HCT116 (cell line): ENCODE results near the gene ANGEL1. TPM values are rescaled to one million over a fixed set of nuclear protein-coding genes. Genes with fewer than 3 reads are reported as not detected.

ENCODE experiments used
- ATAC-seq: fragments of 200-7000 bp; cut with Tn5 transposase; 2 replicates; pipeline ENCODE4 v1.9.1; 2020; ENCODE audit warnings: mild to moderate bottlenecking, moderate library complexity
- BruUV-seq: library from RNA; stranded (reverse); fragments of 400-500 nt; replicated peaks from 2 replicates; lab custom pipeline; 2021; lab: Mats Ljungman, UMichigan
- CTCF ChIA-PET: fragments of 300-600 bp; sonication (Branson Sonifier 250); formaldehyde crosslinking; loops from one replicate; lab custom pipeline; 2021; ENCODE audit warnings: antibody characterized with exemption; lab: Charles Lee
- POLR2A ChIA-PET: fragments of 300-600, 350-600 bp; sonication (Branson Sonifier 250); formaldehyde crosslinking; loops from one replicate; lab custom pipeline; 2021; ENCODE audit warnings: antibody characterized with exemption; lab: Charles Lee
- RAD21 ChIA-PET, 2 experiments: fragments of 300-600 bp; sonication (Branson Sonifier 250); formaldehyde crosslinking; loops; one replicate each; lab custom pipeline; 2023; ENCODE audit warnings: low total read pairs in 2 of 2; ENCODE audit not compliant: uncharacterized antibody in 2 of 2, unreplicated experiment in 2 of 2, low non-redundant PET in 1 of 2; lab: Charles Lee
- DNase-seq: peaks from one replicate; pipeline ENCODE4 v3.0.0-alpha.2; 2010; ENCODE audit warnings: low read depth, low spot score
- H2AFZ ChIP-seq: fragments of 200-600 bp; shearing (Covaris generic), sonication (generic); 2 replicates; pipeline ENCODE4 v1.6.1; 2017; ENCODE audit warnings: low read depth, mixed run types, mixed read lengths, antibody characterized with exemption, low read length; ENCODE audit not compliant: poor library complexity, severe bottlenecking
- H3K27ac ChIP-seq: 2 replicates; pipeline ENCODE4 v1.5.1; 2012; ENCODE audit warnings: low read depth, low read length
- H3K27me3 ChIP-seq: fragments of 200-600 bp; sonication (generic); 2 replicates; pipeline ENCODE4 v1.6.1; 2016; ENCODE audit warnings: mixed run types, low read length, mixed read lengths; ENCODE audit not compliant: insufficient read depth
- H3K36me3 ChIP-seq, 2 experiments: fragments of 200-500 bp in 1 of 2; fragments of 200-600 bp in 1 of 2; sonication (Bioruptor generic) in 1 of 2; sonication (generic) in 1 of 2; 2 replicates each; pipeline versions ENCODE4 v1.5.1 to v1.6.1; 2014 to 2016; ENCODE audit warnings: low read length in 2 of 2, inconsistent platforms in 1 of 2, mixed read lengths in 1 of 2, mixed run types in 1 of 2; ENCODE audit not compliant: insufficient read depth in 2 of 2, control insufficient read depth in 1 of 2
- H3K4me1 ChIP-seq, 2 experiments: fragments of 200-600 bp in 1 of 2; sonication (generic) in 1 of 2; 2 replicates each; pipeline versions ENCODE4 v1.5.1 to v1.6.1; 2012 to 2017; ENCODE audit warnings: low read length in 2 of 2, inconsistent platforms in 1 of 2, mild to moderate bottlenecking in 1 of 2, mixed read lengths in 1 of 2, mixed run types in 1 of 2, moderate library complexity in 1 of 2; ENCODE audit not compliant: insufficient read depth in 2 of 2, control insufficient read depth in 1 of 2
- H3K4me2 ChIP-seq: fragments of 200-600 bp; sonication (generic); 2 replicates; pipeline ENCODE4 v1.6.1; 2017; ENCODE audit warnings: mixed run types, low read length, mixed read lengths
- H3K4me3 ChIP-seq, 2 experiments: fragments of 200-600 bp in 1 of 2; sonication (generic) in 1 of 2; replicated peaks in 1 of 2; 2 replicates each; pipeline ENCODE4 v1.5.1; 2011 to 2016; ENCODE audit warnings: low read length in 2 of 2, control low read depth in 1 of 2, low read depth in 1 of 2, mild to moderate bottlenecking in 1 of 2, mixed read lengths in 1 of 2, mixed run types in 1 of 2
- H3K79me2 ChIP-seq: fragments of 200-600 bp; sonication (generic); 2 replicates; pipeline ENCODE4 v1.6.1; 2017; ENCODE audit warnings: mild to moderate bottlenecking, mixed run types, low read length, moderate library complexity, mixed read lengths; ENCODE audit not compliant: insufficient read depth
- H3K9ac ChIP-seq: fragments of 200-600 bp; sonication (generic); 2 replicates; pipeline ENCODE4 v1.6.1; 2016; ENCODE audit warnings: low read length, mixed read lengths
- H3K9me2 ChIP-seq: fragments of 200-600 bp; sonication (generic), shearing (Covaris generic); 2 replicates; pipeline ENCODE4 v1.6.1; 2017; ENCODE audit warnings: mixed run types, mild to moderate bottlenecking, moderate library complexity; ENCODE audit not compliant: insufficient read depth
- H3K9me3 ChIP-seq, 2 experiments: fragments of 200-500 bp in 1 of 2; fragments of 200-600 bp in 1 of 2; sonication (Bioruptor generic) in 1 of 2; sonication (generic) in 1 of 2; 2 replicates each; pipeline ENCODE4 v1.6.1; 2014 to 2017; ENCODE audit warnings: low read length in 2 of 2, mixed read lengths in 2 of 2, inconsistent platforms in 1 of 2, low read depth in 1 of 2, mild to moderate bottlenecking in 1 of 2, mixed run types in 1 of 2, moderate library complexity in 1 of 2; ENCODE audit not compliant: control insufficient read depth in 1 of 2, insufficient read depth in 1 of 2
- H4K20me1 ChIP-seq: fragments of 200-600 bp; sonication (generic), shearing (Covaris generic); 2 replicates; pipeline ENCODE4 v1.6.1; 2017; ENCODE audit warnings: mixed run types, mild to moderate bottlenecking, moderate library complexity; ENCODE audit not compliant: insufficient read depth
- ATF3 ChIP-seq: IDR thresholded peaks from 2 replicates; pipeline ENCODE4 v1.6.1; 2012
- CBX3 ChIP-seq: IDR thresholded peaks from 2 replicates; pipeline ENCODE4 v1.6.1; 2012; ENCODE audit warnings: low read depth
- CEBPB ChIP-seq: IDR thresholded peaks from 2 replicates; pipeline ENCODE4 v1.6.1; 2012; ENCODE audit warnings: low read depth
- CTCF ChIP-seq, 3 experiments: fragments of 200-600 bp in 1 of 3; sonication (generic) in 1 of 3; IDR thresholded peaks in 2 of 3; conservative IDR thresholded peaks in 1 of 3; 2 replicates each; pipeline ENCODE4 v1.5.1; 2012 to 2017; ENCODE audit warnings: low read depth in 2 of 3, low read length in 2 of 3, antibody characterized with exemption in 1 of 3, borderline replicate concordance in 1 of 3, control low read depth in 1 of 3, mild to moderate bottlenecking in 1 of 3, mixed read lengths in 1 of 3, mixed run types in 1 of 3, moderate library complexity in 1 of 3; ENCODE audit not compliant: insufficient read depth in 1 of 3
- EGR1 ChIP-seq: IDR thresholded peaks from 2 replicates; pipeline ENCODE4 v1.6.1; 2012; ENCODE audit warnings: low read depth
- EZH2 ChIP-seq: fragments of 200-600 bp; sonication (generic); IDR thresholded peaks from 2 replicates; pipeline ENCODE4 v1.6.1; 2017; ENCODE audit warnings: antibody characterized with exemption, mixed run types
- EZH2phosphoT487 ChIP-seq: fragments of 200-600 bp; IDR thresholded peaks from 2 replicates; pipeline ENCODE4 v1.6.1; 2018; ENCODE audit warnings: antibody characterized with exemption, borderline replicate concordance
- MAX ChIP-seq: IDR thresholded peaks from 2 replicates; pipeline ENCODE4 v1.6.1; 2012
- POLR2AphosphoS5 ChIP-seq: IDR thresholded peaks from 2 replicates; pipeline ENCODE4 v1.6.1; 2011; ENCODE audit warnings: mild to moderate bottlenecking, low read depth, low read length, moderate library complexity
- RAD21 ChIP-seq: IDR thresholded peaks from 2 replicates; pipeline ENCODE4 v1.6.1; 2012; ENCODE audit warnings: low read depth, mild to moderate bottlenecking
- SIN3A ChIP-seq: IDR thresholded peaks from 2 replicates; pipeline ENCODE4 v1.6.1; 2012; ENCODE audit warnings: low read depth
- SP1 ChIP-seq: IDR thresholded peaks from 2 replicates; pipeline ENCODE4 v1.6.1; 2012; ENCODE audit warnings: low read depth
- SRF ChIP-seq: IDR thresholded peaks from 2 replicates; pipeline ENCODE4 v1.6.1; 2012; ENCODE audit warnings: low read depth
- YY1 ChIP-seq: IDR thresholded peaks from 2 replicates; pipeline ENCODE4 v1.6.1; 2011; ENCODE audit warnings: low read length, low read depth, moderate library complexity, mild to moderate bottlenecking; ENCODE audit not compliant: insufficient replicate concordance; ENCODE audit errors: extremely low read depth
- ZFX ChIP-seq: fragments of 450-650 bp; IDR thresholded peaks from 2 replicates; pipeline ENCODE4 v1.6.1; 2017
- ZNF274 ChIP-seq: fragments of 200-500 bp; sonication (Bioruptor generic); IDR thresholded peaks from 2 replicates; pipeline ENCODE4 v1.6.1; 2014; ENCODE audit warnings: mild to moderate bottlenecking, low read depth, low read length, inconsistent platforms
- intact Hi-C: fragments of 100-400 bp; cut with micrococcal nuclease; formaldehyde crosslinking; loops from 2 replicates; pipeline ENCODE4 v1.10.0; 2022
- total RNA-seq: library from RNA; stranded (reverse); gene quantifications from one replicate; pipeline ENCODE4 v1.2.1, GENCODE V29; 2021; ENCODE audit not compliant: unreplicated experiment
- TF ChIP-seq, protein P1 (sequence below): IDR thresholded peaks from 2 replicates; pipeline ENCODE4 v1.6.1; 2011; ENCODE audit warnings: mild to moderate bottlenecking, low read length, moderate library complexity; ENCODE audit not compliant: insufficient replicate concordance; ENCODE audit errors: extremely low read depth

ANGEL1 gene
- total RNA-seq, 1 experiment from 2014 or later = 20.6 TPM

DNA sequence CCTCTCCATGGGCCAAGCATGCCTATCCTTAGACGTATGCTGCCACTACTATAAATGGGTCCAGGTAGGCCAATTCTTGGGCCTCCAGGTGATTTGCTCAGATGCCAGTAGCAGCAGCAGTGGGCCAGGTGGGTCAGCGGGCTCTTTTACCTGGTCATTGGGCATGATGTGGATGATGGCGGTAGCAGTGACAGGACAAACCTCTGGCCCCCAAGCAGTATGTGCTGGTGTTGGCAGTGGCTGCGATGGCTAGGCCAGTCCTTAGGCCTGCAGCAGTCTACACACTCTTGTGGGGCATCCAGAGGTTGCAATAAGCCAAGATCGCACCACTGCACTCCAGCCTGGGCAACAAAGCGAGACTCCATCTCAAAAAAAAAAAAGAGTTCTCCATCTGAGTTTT is 70.5 kb downstream of the ANGEL1 start (continued):
- TF ChIP-seq EZH2phosphoT487 = no peak
- TF ChIP-seq ZNF274 = no peak
- TF ChIP-seq SP1 = no peak

DNA sequence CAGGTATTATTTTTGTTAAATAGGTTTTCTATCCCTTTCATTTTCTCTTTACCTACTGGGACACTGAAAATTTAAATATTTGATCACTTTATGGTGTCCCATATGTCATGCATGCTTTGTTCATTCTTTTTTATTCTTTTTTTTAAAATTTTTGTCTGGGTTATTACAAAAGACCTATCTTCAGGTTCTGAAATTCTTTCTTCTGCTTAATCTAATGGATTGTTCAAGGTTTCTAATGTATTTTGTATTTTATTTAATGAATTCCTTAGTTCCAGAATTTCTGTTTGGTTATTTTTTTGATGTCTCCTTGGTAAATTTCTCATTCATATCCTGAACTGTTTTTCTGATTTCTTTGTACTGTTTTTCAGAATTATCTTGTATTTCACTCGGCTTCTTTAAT is 71.6 kb downstream of the ANGEL1 start:
- DNase-seq = no peak
- intact Hi-C loops = no loop called here
- H2AFZ ChIP-seq = no peak overlapping the region

More for the DNA sequence above, 71.6 kb downstream of the ANGEL1 start:
- ChIA-PET RAD21 (no interaction called here), POLR2A (no interaction called here), CTCF (no interaction called here)
- Histone ChIP-seq H3K4me2 (no peak overlapping the region), H3K9ac (no peak overlapping the region), H4K20me1 (no peaks in the 10 kb centered on the region), H3K79me2 (no peaks in the 10 kb centered on the region), H3K36me3 (no peaks in the 10 kb centered on the region), H3K9me2 (no peaks in the 10 kb centered on the region), H3K4me3 (no peak overlapping the region), H3K27ac (no peak overlapping the region), H3K9me3 (0 out of 4 replicates have a peak, but pooled peaks cover 0 to 4% of the 10 kb centered on the region in 2 experiments), H3K4me1 (no peaks in the 10 kb centered on the region), H3K27me3 (no peaks in the 10 kb centered on the region)
- no TSS peak for BruUV-seq
- TF ChIP-seq ZFX = no peak
- no peak for TF ChIP-seq EZH2
- no peak for TF ChIP-seq SIN3A
- TF ChIP-seq RAD21 = no peak
- TF ChIP-seq CBX3 = no peak
- TF ChIP-seq, protein P1, sequence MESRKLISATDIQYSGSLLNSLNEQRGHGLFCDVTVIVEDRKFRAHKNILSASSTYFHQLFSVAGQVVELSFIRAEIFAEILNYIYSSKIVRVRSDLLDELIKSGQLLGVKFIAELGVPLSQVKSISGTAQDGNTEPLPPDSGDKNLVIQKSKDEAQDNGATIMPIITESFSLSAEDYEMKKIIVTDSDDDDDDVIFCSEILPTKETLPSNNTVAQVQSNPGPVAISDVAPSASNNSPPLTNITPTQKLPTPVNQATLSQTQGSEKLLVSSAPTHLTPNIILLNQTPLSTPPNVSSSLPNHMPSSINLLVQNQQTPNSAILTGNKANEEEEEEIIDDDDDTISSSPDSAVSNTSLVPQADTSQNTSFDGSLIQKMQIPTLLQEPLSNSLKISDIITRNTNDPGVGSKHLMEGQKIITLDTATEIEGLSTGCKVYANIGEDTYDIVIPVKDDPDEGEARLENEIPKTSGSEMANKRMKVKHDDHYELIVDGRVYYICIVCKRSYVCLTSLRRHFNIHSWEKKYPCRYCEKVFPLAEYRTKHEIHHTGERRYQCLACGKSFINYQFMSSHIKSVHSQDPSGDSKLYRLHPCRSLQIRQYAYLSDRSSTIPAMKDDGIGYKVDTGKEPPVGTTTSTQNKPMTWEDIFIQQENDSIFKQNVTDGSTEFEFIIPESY = no peak
- no peak for TF ChIP-seq MAX
- TF ChIP-seq CEBPB = no peak
- no peak for TF ChIP-seq CTCF (IDR thresholded peaks at IDR 0.05 in 2 of 3, conservative IDR thresholded peaks at IDR 0.05 in 1 of 3; ENCODE audit: borderline replicate concordance in 1 of 3, insufficient read depth in 1 of 3, low read depth in 2 of 3, low read length in 2 of 3)
- no peak for TF ChIP-seq SRF
- no peak for TF ChIP-seq SP1
- TF ChIP-seq ZNF274 = no peak
- no peak for TF ChIP-seq ATF3
- no peak for TF ChIP-seq YY1
- TF ChIP-seq EGR1 = no peak
- TF ChIP-seq POLR2AphosphoS5 = no peak
- ATAC-seq = no peak
